Measurements from ENCODE around the gene RREB1. TPM values are rescaled to one million over a fixed set of nuclear protein-coding genes. Genes with fewer than 3 reads are reported as not detected.

Gene RREB1
- polyA plus RNA-seq, 1 donor from 2014 or later, result not detected

GRCh38 chr6:7184502-7184901 is 76.7 kb downstream of the RREB1 start:
- Histone ChIP-seq H3F3A (ENCODE audit: insufficient read depth, low read length, poor library complexity, severe bottlenecking) (no peaks in the 10 kb centered on the region), H3K9me2 (ENCODE audit: insufficient read depth, low read length) (no peaks in the 10 kb centered on the region), H3K9ac (ENCODE audit: low read length) (no peak overlapping the region), H3K27ac (ENCODE audit: low read length) (no peak overlapping the region), H3K4me3 (ENCODE audit: low read length) (no peak overlapping the region), H3K27me3 (ENCODE audit: insufficient read depth, low read depth, low read length) (no peaks in the 10 kb centered on the region), H2AFZ (ENCODE audit: low read depth, low read length) (no peak overlapping the region), H3K9me3 (ENCODE audit: low read length) (no peaks in the 10 kb centered on the region), H4K20me1 (ENCODE audit: insufficient read depth) (no peaks in the 10 kb centered on the region), H3K4me2 (ENCODE audit: low read length) (no peak overlapping the region), H3K36me3 (ENCODE audit: insufficient read depth, low read length) (no peaks in the 10 kb centered on the region), H3K79me2 (replicated peaks; ENCODE audit: insufficient read depth, low read length) (no peaks in the 10 kb centered on the region)
- TF ChIP-seq REST (IDR thresholded peaks at IDR 0.05; ENCODE audit: borderline replicate concordance) (no peak), SMC3 (conservative IDR thresholded peaks at IDR 0.05; ENCODE audit: poor library complexity) (no peak), EZH2 (IDR thresholded peaks at IDR 0.05; ENCODE audit: borderline replicate concordance, insufficient read depth, low read length, poor library complexity, severe bottlenecking) (no peak), POLR2AphosphoS5 (IDR thresholded peaks at IDR 0.05) (no peak), EP300 (conservative IDR thresholded peaks at IDR 0.05; ENCODE audit: poor library complexity, severe bottlenecking) (no peak), RAD21 (conservative IDR thresholded peaks at IDR 0.05) (no peak), TAF1 (IDR thresholded peaks at IDR 0.05; ENCODE audit: low read depth) (no peak), MXI1 (conservative IDR thresholded peaks at IDR 0.05; ENCODE audit: poor library complexity, severe bottlenecking) (no peak)
- TF ChIP-seq, protein P1, sequence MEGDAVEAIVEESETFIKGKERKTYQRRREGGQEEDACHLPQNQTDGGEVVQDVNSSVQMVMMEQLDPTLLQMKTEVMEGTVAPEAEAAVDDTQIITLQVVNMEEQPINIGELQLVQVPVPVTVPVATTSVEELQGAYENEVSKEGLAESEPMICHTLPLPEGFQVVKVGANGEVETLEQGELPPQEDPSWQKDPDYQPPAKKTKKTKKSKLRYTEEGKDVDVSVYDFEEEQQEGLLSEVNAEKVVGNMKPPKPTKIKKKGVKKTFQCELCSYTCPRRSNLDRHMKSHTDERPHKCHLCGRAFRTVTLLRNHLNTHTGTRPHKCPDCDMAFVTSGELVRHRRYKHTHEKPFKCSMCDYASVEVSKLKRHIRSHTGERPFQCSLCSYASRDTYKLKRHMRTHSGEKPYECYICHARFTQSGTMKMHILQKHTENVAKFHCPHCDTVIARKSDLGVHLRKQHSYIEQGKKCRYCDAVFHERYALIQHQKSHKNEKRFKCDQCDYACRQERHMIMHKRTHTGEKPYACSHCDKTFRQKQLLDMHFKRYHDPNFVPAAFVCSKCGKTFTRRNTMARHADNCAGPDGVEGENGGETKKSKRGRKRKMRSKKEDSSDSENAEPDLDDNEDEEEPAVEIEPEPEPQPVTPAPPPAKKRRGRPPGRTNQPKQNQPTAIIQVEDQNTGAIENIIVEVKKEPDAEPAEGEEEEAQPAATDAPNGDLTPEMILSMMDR (IDR thresholded peaks at IDR 0.05; ENCODE audit: poor library complexity, severe bottlenecking), result no peak

DNA sequence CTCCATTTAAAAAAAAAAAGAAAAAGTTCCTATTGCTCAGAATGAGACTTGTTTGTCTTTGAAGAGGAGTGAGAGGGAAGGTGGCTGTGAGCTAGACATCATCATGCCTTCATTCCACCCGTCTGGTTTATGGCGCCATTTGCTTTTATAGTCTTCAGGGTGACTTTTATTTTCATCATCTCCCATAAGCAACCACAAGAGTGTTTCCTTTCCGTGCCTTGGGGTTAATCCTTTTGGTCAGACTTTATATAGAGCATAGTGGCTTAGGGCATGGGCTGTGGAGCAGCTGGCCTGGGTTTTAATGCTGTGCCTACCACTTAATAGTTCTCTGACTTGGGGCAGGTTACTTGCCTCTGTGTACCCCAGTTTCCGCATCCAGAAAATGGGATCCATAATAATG is 77.8 kb downstream of the RREB1 start:
- Histone ChIP-seq H3K27ac (ENCODE audit: low read length) (no peak overlapping the region), H3K9ac (ENCODE audit: low read length) (no peak overlapping the region), H3K36me3 (ENCODE audit: insufficient read depth, low read length) (no peaks in the 10 kb centered on the region), H3K9me2 (ENCODE audit: insufficient read depth, low read length) (no peaks in the 10 kb centered on the region), H2AFZ (ENCODE audit: low read depth, low read length) (no peak overlapping the region), H3K4me3 (ENCODE audit: low read length) (no peak overlapping the region), H3K79me2 (replicated peaks; ENCODE audit: insufficient read depth, low read length) (no peaks in the 10 kb centered on the region), H3F3A (ENCODE audit: insufficient read depth, low read length, poor library complexity, severe bottlenecking) (no peaks in the 10 kb centered on the region), H3K9me3 (ENCODE audit: low read length) (no peaks in the 10 kb centered on the region), H4K20me1 (ENCODE audit: insufficient read depth) (no peaks in the 10 kb centered on the region), H3K4me2 (ENCODE audit: low read length) (no peak overlapping the region), H3K27me3 (ENCODE audit: insufficient read depth, low read depth, low read length) (no peaks in the 10 kb centered on the region)
- TF ChIP-seq TAF1 (IDR thresholded peaks at IDR 0.05; ENCODE audit: low read depth) (no peak), EZH2 (IDR thresholded peaks at IDR 0.05; ENCODE audit: borderline replicate concordance, insufficient read depth, low read length, poor library complexity, severe bottlenecking) (no peak), POLR2AphosphoS5 (IDR thresholded peaks at IDR 0.05) (no peak), SMC3 (conservative IDR thresholded peaks at IDR 0.05; ENCODE audit: poor library complexity) (no peak), EP300 (conservative IDR thresholded peaks at IDR 0.05; ENCODE audit: poor library complexity, severe bottlenecking) (no peak), MXI1 (conservative IDR thresholded peaks at IDR 0.05; ENCODE audit: poor library complexity, severe bottlenecking) (no peak), REST (IDR thresholded peaks at IDR 0.05; ENCODE audit: borderline replicate concordance) (no peak), RAD21 (conservative IDR thresholded peaks at IDR 0.05) (no peak)
- TF ChIP-seq, protein P1 (IDR thresholded peaks at IDR 0.05; ENCODE audit: poor library complexity, severe bottlenecking), result no peak
